Occipital lobe (tissue), 2 donors: ENCODE measurements around the gene ASB1. TPM values are rescaled to one million over a fixed set of nuclear protein-coding genes. Genes with fewer than 3 reads are reported as not detected.
"Not testable (repeated sequence)": the region's sequence is repeated elsewhere in the genome, so short reads cannot be mapped to it uniquely, and the experiment has no call there.

Experiments used
- DNase-seq: peaks from one replicate; lab custom pipeline; 2025; lab: John Stamatoyannopoulos, UW
- total RNA-seq: library from RNA; depleted of rRNA; stranded (reverse); fragments of >200 nt; gene quantifications from one replicate; pipeline ENCODE4 v1.2.3, GENCODE V29; 2014

ASB1 gene
- total RNA-seq, 1 donor from 2014 or later, result 17.8 TPM

DNA sequence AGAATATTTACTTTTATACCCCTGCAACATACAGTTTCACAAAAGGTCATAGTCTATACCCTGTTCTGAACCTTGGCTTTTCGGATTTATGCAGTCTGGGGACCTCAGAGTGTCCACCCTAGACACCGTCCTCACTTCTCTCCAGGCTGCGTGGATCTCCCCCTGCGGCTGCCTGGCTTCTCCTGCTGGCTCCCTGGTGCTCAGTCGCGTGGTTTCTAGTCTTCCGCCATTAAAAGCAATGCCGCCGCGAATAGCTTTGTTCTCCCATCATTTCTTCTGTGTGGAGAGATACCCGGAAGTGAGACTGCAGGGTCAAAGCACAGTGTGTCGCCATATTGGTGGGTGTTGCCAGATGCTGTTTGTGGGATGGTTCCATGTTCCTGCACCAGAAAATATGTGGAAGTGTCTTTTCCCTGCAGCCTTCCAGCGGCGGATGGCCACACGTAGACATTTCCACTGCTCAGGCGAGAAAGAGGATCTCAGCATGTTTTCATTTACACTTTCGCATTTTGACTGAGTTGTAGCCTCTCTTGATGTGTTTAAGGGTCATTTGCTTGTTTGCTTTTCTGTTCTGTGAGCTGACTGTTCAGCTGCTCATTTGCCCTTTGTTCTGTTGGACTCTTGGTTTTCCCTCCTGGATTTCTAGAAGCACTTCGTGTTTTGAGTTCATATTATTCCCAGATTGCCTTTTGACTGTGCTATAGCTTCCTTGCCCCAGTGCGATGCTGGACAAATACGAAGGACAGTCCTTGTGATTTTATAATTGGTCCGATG is 22.9 kb upstream of the ASB1 start:
- no peak for DNase-seq

DNA sequence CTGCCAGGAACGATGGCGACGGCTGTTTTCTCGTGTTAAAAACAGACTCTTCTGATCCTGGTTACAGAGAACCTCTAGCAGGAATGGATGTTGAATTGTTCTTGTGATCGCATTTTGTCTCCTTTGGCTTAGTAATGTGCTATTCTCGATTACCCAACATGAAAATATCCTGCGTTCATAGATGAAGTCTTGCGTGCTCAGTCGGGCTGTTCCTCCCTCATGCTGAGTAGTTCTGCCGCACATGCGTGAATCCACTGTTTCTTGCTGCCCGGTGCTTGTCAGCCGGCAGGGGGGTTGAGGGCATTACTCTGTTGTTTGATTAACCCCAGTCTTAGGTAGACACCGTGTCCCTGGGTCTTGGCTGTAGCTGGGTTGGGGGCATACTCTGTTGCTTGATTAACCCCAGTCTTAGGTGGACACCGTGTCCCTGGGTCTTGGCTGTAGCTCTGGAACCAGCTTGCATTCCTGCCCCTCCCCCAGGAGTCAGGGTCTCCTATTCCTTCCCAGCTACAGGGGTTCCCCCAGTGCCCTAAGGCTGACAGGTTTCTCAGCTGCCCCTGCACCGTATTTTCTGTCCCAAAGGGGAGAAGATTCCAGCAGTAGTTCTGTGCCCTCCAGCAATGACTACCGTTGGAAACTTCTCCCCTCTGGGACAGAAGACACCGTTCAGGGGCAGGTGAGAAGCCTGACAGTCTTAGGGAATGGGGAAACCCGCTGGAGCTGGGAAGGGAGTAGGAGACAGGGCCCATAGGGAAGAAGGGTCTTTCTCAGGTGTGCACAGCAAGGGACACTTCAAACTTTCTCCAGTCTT is 22.1 kb upstream of the ASB1 start:
- DNase-seq, result no peak

DNA sequence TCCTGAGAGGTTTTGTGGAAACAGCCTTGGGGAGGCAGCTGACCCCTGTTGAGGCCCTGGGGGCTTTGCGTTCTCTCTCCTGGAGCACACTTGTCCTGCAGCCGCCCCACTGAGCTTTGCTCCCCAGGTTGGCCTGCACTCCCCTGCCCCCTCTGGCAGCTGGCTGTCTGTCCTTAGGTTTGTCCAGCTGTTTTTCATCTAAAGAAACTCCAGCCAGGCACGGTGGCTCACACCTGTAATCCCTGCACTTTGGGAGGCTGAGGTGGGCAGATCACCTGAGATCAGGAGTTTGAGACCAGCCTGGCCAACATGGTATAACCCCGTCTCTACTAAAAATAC is 21.5 kb upstream of the ASB1 start:
- not testable (repeated sequence) for DNase-seq

GRCh38 chr2:238406221-238406997 is 20.3 kb upstream of the ASB1 start:
- DNase-seq, result no peak

DNA sequence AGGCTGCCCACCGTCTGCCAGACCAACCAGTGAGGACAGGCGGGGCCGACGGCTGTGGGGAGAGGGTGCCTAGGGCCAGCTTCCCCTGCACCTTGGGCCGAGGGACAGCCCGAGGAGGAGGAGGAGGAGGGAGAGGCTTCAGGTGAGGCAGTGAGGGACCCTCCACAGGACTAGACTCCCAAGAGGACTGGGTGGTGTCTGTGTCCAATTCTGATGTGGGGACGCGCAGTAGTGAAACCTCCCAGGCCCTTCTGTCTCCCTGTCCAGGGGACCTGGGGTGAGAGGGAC is 19.8 kb upstream of the ASB1 start:
- DNase-seq, result no peak

DNA sequence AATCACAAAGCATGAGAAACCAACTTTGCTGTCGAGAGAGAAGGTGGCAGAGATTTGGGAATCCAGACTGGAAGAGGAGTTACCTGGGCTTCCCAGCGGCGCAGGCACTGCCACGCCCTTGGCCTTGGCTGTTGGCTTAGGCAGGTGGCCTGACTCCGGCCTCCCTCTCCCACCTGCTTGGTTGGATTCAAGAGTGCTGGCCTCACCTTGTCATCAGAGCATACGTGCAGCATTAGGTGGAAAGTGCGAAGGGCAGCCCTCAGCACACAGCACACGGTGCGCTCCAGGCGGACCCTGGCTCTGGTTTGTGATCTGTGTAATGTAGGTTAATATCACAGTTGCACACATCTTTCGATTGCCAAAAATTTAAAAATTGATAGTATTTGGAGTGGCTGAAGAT is 19.2 kb upstream of the ASB1 start:
- DNase-seq, result no peak

GRCh38 chr2:238408615-238409340 is 17.9 kb upstream of the ASB1 start:
- DNase-seq, result no peak

DNA sequence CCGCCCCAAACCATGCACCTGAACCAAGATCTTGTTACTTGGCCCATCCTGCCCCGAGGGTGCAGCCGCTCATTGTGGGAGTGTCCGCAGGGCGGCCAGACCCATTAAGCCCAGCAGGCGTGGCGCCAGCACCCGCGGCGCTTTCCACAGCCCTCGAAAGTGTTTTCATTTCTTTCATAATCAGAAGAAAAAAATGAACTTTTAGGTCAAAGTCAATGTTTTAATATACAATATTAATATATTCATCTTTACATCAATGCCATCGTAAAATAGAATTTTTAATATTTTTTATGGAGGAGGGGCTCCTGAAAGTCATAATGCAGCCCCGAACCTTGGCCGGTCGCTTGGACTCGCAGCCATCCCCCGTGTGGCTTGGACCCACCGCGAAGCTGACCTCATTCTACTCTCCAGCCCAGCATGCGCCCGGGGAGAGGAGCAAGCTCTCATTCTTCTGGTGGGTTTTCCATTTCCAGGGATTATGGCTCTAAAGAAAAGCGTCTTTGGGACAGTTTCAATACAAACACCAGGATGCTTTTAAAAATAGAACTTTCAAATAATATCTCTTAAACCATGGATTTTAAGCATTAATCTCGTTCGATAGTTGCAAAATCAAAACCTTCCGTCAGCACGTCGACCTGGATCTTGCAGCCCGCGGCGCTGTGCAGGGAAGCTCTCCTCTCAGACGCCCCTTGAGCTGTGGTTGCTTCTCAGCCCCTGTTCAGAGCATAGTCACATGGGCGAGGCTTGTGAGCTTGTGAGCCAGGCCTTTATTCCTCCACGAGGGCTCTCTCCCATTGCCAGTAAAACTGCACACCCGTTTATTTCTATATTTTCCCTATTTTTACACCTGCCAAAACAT is 17.2 kb upstream of the ASB1 start:
- no peak for DNase-seq

- no peak for DNase-seq
Observed at GRCh38 chr2:238412067-238412767, 14.5 kb upstream of the ASB1 start.

GRCh38 chr2:238413368-238413767 is 13.4 kb upstream of the ASB1 start:
- DNase-seq, result no peak

- no peak for DNase-seq
Observed at GRCh38 chr2:238415036-238415764, 11.5 kb upstream of the ASB1 start.

- DNase-seq, result no peak
Observed at GRCh38 chr2:238415893-238416292, 10.8 kb upstream of the ASB1 start.

GRCh38 chr2:238418196-238418998 is 8.3 kb upstream of the ASB1 start:
- no peak for DNase-seq

DNA sequence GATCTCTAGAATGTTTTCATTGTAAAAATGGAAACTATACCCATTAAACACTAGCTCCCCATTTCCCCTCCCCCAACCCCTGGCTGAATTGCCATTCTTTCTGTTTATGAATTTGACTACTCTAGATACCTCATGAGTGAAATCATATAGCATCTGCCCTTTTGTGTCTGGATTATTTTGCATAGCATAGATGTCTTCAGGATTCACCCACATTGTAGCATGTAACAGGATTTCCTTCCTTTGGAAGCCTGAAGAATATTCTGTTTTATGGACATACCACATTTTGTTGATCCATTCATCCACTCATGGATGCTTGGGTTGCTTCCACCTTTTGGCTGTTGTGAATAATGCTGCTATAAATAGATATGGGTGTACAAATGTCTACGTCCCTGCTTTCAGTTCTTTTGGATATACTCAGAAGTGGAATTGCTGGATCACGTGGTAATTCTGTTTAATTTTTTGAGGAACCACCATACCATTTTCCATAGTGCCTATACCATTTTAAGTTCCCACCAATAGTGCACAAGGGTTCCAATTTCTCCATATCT is 7.7 kb upstream of the ASB1 start:
- DNase-seq, result no peak

- DNase-seq, result no peak
Observed at GRCh38 chr2:238420442-238420841, 6.3 kb upstream of the ASB1 start.

GRCh38 chr2:238420878-238421694 is 5.6 kb upstream of the ASB1 start:
- no peak for DNase-seq

DNA sequence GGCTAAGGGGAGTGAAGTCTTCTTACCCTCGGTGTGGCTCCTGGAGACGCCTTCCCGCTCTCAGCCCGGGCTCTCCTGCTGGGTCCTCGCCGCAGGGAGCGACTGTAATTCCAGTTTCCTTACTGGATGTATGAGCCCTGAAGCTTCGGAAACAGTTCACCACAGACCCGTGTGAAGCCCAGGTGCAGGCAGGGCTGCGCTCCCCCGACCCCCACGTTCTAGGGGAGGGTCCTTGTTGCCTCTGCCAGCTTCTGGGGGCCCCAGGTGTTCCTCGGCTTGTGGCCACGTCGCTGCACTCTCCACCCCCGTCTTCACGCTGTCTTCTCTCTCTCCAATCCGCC is 5.1 kb upstream of the ASB1 start:
- DNase-seq, result no peak

- DNase-seq, result no peak
Observed at GRCh38 chr2:238422285-238422684, 4.4 kb upstream of the ASB1 start.
